Neural progenitor cell (in vitro differentiated cells): ENCODE measurements around the gene ARHGAP19. TPM values are rescaled to one million over a fixed set of nuclear protein-coding genes. Genes with fewer than 3 reads are reported as not detected.
A peak's percentile ranks its signal among the peaks of the same experiment; 100 is the strongest.

Experiments
- DNase-seq: peaks from one replicate; pipeline ENCODE4 v3.0.0-alpha.2; 2016; ENCODE audit warnings: low spot score
- H2AFZ ChIP-seq: fragments of 200-600 bp; sonication (generic); replicated peaks from 2 replicates; pipeline ENCODE4 v1.6.1; 2016; ENCODE audit warnings: antibody characterized with exemption
- H3F3A ChIP-seq: fragments of 200-600 bp; sonication (generic); 2 replicates; pipeline ENCODE4 v1.6.1; 2016; ENCODE audit warnings: antibody characterized with exemption, low read depth
- H3K27ac ChIP-seq: fragments of 200-600 bp; sonication (generic); 2 replicates; pipeline ENCODE4 v1.5.1; 2016; ENCODE audit warnings: mild to moderate bottlenecking
- H3K27me3 ChIP-seq: fragments of 200-600 bp; sonication (generic); 2 replicates; pipeline ENCODE4 v1.6.1; 2016; ENCODE audit warnings: mild to moderate bottlenecking, moderate library complexity
- H3K36me3 ChIP-seq: fragments of 200-600 bp; sonication (generic); 2 replicates; pipeline ENCODE4 v1.5.1; 2016
- H3K4me1 ChIP-seq: fragments of 200-600 bp; sonication (generic); 2 replicates; pipeline ENCODE4 v1.6.1; 2016; ENCODE audit warnings: mixed run types
- H3K4me2 ChIP-seq: fragments of 200-600 bp; sonication (generic); 2 replicates; pipeline ENCODE4 v1.6.1; 2016
- H3K4me3 ChIP-seq: fragments of 200-600 bp; sonication (generic); 2 replicates; pipeline ENCODE4 v1.5.1; 2016
- H3K79me2 ChIP-seq: fragments of 200-600 bp; sonication (generic); 2 replicates; pipeline ENCODE4 v1.6.1; 2016; ENCODE audit warnings: low read depth
- H3K9ac ChIP-seq: fragments of 200-600 bp; sonication (generic); 2 replicates; pipeline ENCODE4 v1.6.1; 2016
- H3K9me3 ChIP-seq: fragments of 200-600 bp; sonication (generic); 2 replicates; pipeline ENCODE4 v1.5.1; 2016; ENCODE audit warnings: low read depth
- H4K20me1 ChIP-seq: fragments of 200-600 bp; sonication (generic); 2 replicates; pipeline ENCODE4 v1.6.1; 2016; ENCODE audit warnings: low read depth
- H3K27ac Mint-ChIP-seq: 3 replicates; pipeline ENCODE4 v1.8.0; 2021; ENCODE audit warnings: mixed read lengths
- H3K27me3 Mint-ChIP-seq: 2 replicates; pipeline ENCODE4 v1.8.0; 2022; ENCODE audit warnings: low read depth, mild to moderate bottlenecking, inconsistent platforms, moderate library complexity, mixed read lengths; ENCODE audit not compliant: insufficient read depth
- H3K36me3 Mint-ChIP-seq: 3 replicates; pipeline ENCODE4 v1.8.0; 2021; ENCODE audit warnings: mixed read lengths
- H3K4me1 Mint-ChIP-seq: 3 replicates; pipeline ENCODE4 v1.8.0; 2021; ENCODE audit warnings: mixed read lengths
- H3K4me3 Mint-ChIP-seq: 3 replicates; pipeline ENCODE4 v1.8.0; 2021; ENCODE audit warnings: mild to moderate bottlenecking, moderate library complexity, mixed read lengths
- H3K9me3 Mint-ChIP-seq: 3 replicates; pipeline ENCODE4 v1.8.0; 2020; ENCODE audit warnings: mixed read lengths
- EZH2 ChIP-seq: fragments of 200-600 bp; sonication (generic); IDR thresholded peaks from 2 replicates; pipeline ENCODE4 v1.6.1; 2017; ENCODE audit warnings: antibody characterized with exemption, mild to moderate bottlenecking, moderate library complexity
- EZH2phosphoT487 ChIP-seq: fragments of 200-600 bp; sonication (generic); IDR thresholded peaks from 2 replicates; pipeline ENCODE4 v1.6.1; 2017; ENCODE audit warnings: antibody characterized with exemption
- total RNA-seq: library from RNA; depleted of rRNA; stranded (reverse); fragments of >200 nt; gene quantifications from 2 replicates; pipeline ENCODE4 v1.2.3, GENCODE V29; 2015; ENCODE audit warnings: low replicate concordance
- TF ChIP-seq, protein P1 (sequence below): fragments of 200-600 bp; sonication (generic); IDR thresholded peaks from 2 replicates; pipeline ENCODE4 v1.5.1; 2017; ENCODE audit warnings: antibody characterized with exemption, mild to moderate bottlenecking

The ARHGAP19 gene
- total RNA-seq, 1 donor from 2014 or later = 88.8 TPM

- Histone ChIP-seq H3K9ac (no peak overlapping the region), H3K4me1 (peaks cover 16% of the 10 kb centered on the region), H3K4me3 (no peak overlapping the region), H3F3A (peaks cover 7% of the 10 kb centered on the region), H3K79me2 (no peaks in the 10 kb centered on the region), H3K9me3 (no peaks in the 10 kb centered on the region), H3K27ac (no peak overlapping the region), H4K20me1 (peaks cover 51% of the 10 kb centered on the region), H3K36me3 (no peaks in the 10 kb centered on the region), H3K27me3 (peaks cover 99% of the 10 kb centered on the region), H2AFZ (no peak overlapping the region), H3K4me2 (no peak overlapping the region)
- TF ChIP-seq, protein P1, sequence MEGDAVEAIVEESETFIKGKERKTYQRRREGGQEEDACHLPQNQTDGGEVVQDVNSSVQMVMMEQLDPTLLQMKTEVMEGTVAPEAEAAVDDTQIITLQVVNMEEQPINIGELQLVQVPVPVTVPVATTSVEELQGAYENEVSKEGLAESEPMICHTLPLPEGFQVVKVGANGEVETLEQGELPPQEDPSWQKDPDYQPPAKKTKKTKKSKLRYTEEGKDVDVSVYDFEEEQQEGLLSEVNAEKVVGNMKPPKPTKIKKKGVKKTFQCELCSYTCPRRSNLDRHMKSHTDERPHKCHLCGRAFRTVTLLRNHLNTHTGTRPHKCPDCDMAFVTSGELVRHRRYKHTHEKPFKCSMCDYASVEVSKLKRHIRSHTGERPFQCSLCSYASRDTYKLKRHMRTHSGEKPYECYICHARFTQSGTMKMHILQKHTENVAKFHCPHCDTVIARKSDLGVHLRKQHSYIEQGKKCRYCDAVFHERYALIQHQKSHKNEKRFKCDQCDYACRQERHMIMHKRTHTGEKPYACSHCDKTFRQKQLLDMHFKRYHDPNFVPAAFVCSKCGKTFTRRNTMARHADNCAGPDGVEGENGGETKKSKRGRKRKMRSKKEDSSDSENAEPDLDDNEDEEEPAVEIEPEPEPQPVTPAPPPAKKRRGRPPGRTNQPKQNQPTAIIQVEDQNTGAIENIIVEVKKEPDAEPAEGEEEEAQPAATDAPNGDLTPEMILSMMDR = no peak
- TF ChIP-seq EZH2phosphoT487 (no peak), EZH2 (no peak)
- Mint-ChIP-seq H3K4me1 (peaks cover 24% of the 10 kb centered on the region), H3K27ac (no peak overlapping the region), H3K27me3 (peaks cover 63% of the 10 kb centered on the region), H3K4me3 (peak overlapping the region; percentile 80), H3K36me3 (no peaks in the 10 kb centered on the region), H3K9me3 (peaks cover 7% of the 10 kb centered on the region)
- DNase-seq = no peak
Observed at GRCh38 chr10:97186911-97187310, 105.5 kb downstream of the ARHGAP19 start.

- Histone ChIP-seq H4K20me1 (peaks cover 64% of the 10 kb centered on the region), H3K4me2 (peak within 1 kb of the TSS; percentile 82), H3K4me3 (peak within 1 kb of the TSS; percentile 56), H3K79me2 (no peaks in the 10 kb centered on the region), H3K9ac (no peak within 1 kb of the TSS), H3K27me3 (peaks cover 100% of the 10 kb centered on the region), H3K4me1 (peaks cover 16% of the 10 kb centered on the region), H2AFZ (no peak within 1 kb of the TSS), H3K27ac (no peak within 1 kb of the TSS), H3F3A (peaks cover 9% of the 10 kb centered on the region), H3K9me3 (no peaks in the 10 kb centered on the region), H3K36me3 (no peaks in the 10 kb centered on the region)
- peaks cover 29% of the 10 kb centered on the region for H3K4me1 Mint-ChIP-seq
- H3K27ac Mint-ChIP-seq = no peak within 1 kb of the TSS
- peaks cover 1% of the 10 kb centered on the region for H3K9me3 Mint-ChIP-seq
- peak; percentile 76 for DNase-seq
- no peaks in the 10 kb centered on the region for H3K36me3 Mint-ChIP-seq
- peaks cover 75% of the 10 kb centered on the region for H3K27me3 Mint-ChIP-seq
- H3K4me3 Mint-ChIP-seq = peak within 1 kb of the TSS; percentile 85
- TF ChIP-seq EZH2 (peak; percentile 61), EZH2phosphoT487 (no peak)
- TF ChIP-seq, protein P1 = peak; percentile 16
Observed at GRCh38 chr10:97185326-97186058, 106.9 kb downstream of the ARHGAP19 start, which contains the start of gene SLIT1. Gene SLIT1, minus strand, starts transcription at chr10:97185959. Its CDS starts 285 bp downstream, at chr10:97185674.

DNA sequence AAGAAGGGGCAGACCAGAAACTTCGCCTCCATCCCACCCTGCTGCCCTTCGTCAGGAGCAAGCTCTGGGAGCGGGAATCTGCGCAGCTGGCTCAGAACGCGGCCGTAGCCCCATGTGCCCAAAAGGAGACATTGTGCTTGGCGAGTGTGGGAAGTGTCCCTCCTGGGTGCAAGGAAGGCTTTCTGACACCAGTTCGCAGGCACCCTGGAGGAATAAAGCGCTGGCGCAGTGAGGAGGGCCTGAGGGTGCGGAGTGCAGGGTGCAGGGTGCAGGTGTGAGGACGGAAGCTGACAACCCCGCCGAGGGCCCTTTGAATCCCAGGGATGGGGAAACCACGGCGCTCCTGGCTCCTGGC is 107.5 kb downstream of the ARHGAP19 start:
- no peak overlapping the region for H3K27ac ChIP-seq
- Mint-ChIP-seq H3K27ac (no peak overlapping the region), H3K4me3 (peak overlapping the region; percentile 84), H3K9me3 (no peaks in the 10 kb centered on the region), H3K4me1 (peaks cover 34% of the 10 kb centered on the region), H3K27me3 (peaks cover 75% of the 10 kb centered on the region), H3K36me3 (no peaks in the 10 kb centered on the region)
- peak; percentile 35 for DNase-seq
- peak overlapping the region; percentile 82 for H3K4me2 ChIP-seq
- H3K27me3 ChIP-seq = peaks cover 100% of the 10 kb centered on the region
- TF ChIP-seq, protein P1 = no peak
- peak; percentile 49 for TF ChIP-seq EZH2
- peaks cover 15% of the 10 kb centered on the region for H3F3A ChIP-seq
- H3K79me2 ChIP-seq = no peaks in the 10 kb centered on the region
- H3K9me3 ChIP-seq = no peaks in the 10 kb centered on the region
- no peak overlapping the region for H2AFZ ChIP-seq
- H4K20me1 ChIP-seq = peaks cover 66% of the 10 kb centered on the region
- H3K36me3 ChIP-seq = no peaks in the 10 kb centered on the region
- no peak overlapping the region for H3K9ac ChIP-seq
- H3K4me1 ChIP-seq = peaks cover 19% of the 10 kb centered on the region
- H3K4me3 ChIP-seq = peak overlapping the region; percentile 56
